GM12878 (cell line): ENCODE measurements around the gene PLEKHA6. TPM values are rescaled to one million over a fixed set of nuclear protein-coding genes. Genes with fewer than 3 reads are reported as not detected.

Experiments used
- ATAC-seq: fragments of 200-7000 bp; cut with Tn5 transposase; 3 replicates; pipeline ENCODE4 v1.9.1; 2020; ENCODE audit warnings: mild to moderate bottlenecking, moderate library complexity
- BruUV-seq: library from RNA; stranded (reverse); fragments of 400-500 nt; replicated peaks from 2 replicates; lab custom pipeline; 2021; lab: Mats Ljungman, UMichigan
- CTCF ChIA-PET: fragments of 300-600 bp; sonication (Branson Sonifier 250); formaldehyde crosslinking; extraction: SDS; loops from one replicate; lab custom pipeline; 2021; ENCODE audit warnings: inconsistent platforms; lab: Yijun Ruan, JAX
- POLR2A ChIA-PET: fragments of 350-600 bp; formaldehyde crosslinking; extraction: SDS; loops from one replicate; lab custom pipeline; 2021; ENCODE audit warnings: inconsistent platforms; lab: Charles Lee
- RAD21 ChIA-PET: fragments of 300-600 bp; sonication (Branson Sonifier 250); formaldehyde crosslinking; loops from one replicate; lab custom pipeline; 2023; ENCODE audit warnings: antibody characterized with exemption; ENCODE audit not compliant: unreplicated experiment; lab: Charles Lee
- SMC1A ChIA-PET: fragments of 300-600 bp; sonication (Branson Sonifier 250); formaldehyde crosslinking; loops from one replicate; lab custom pipeline; 2023; ENCODE audit not compliant: unreplicated experiment, uncharacterized antibody; lab: Charles Lee
- DNase-seq: peaks from one replicate; pipeline ENCODE4 v3.0.0-alpha.2; 2011; ENCODE audit warnings: low read depth, low spot score
- FAIRE-seq: peaks from 3 replicates; lab custom pipeline; 2011; peaks lifted over from hg19 to GRCh38; lab: Jason Lieb, UNC
- H2AFZ ChIP-seq: 2 replicates; pipeline ENCODE4 v1.6.0; 2011; ENCODE audit warnings: low read depth, low read length, control low read depth; ENCODE audit not compliant: control insufficient read depth
- H3K27ac ChIP-seq: 2 replicates; pipeline ENCODE4 v1.5.1; 2011; ENCODE audit warnings: control low read depth; ENCODE audit not compliant: control insufficient read depth, insufficient read depth
- H3K27me3 ChIP-seq, 2 experiments: replicated peaks in 1 of 2; 2 replicates each; pipeline versions ENCODE4 v1.6.0 to v1.6.1; 2011; ENCODE audit warnings: low read length in 1 of 2; ENCODE audit not compliant: control insufficient read depth in 2 of 2, insufficient read depth in 2 of 2
- H3K36me3 ChIP-seq, 2 experiments: 2 replicates each; pipeline ENCODE4 v1.5.1; 2011; ENCODE audit warnings: low read length in 1 of 2; ENCODE audit not compliant: control insufficient read depth in 2 of 2, insufficient read depth in 2 of 2
- H3K4me1 ChIP-seq: 2 replicates; pipeline ENCODE4 v1.6.1; 2011; ENCODE audit warnings: mild to moderate bottlenecking, low read length, moderate library complexity, mixed read lengths; ENCODE audit not compliant: control insufficient read depth, insufficient read depth
- H3K4me2 ChIP-seq: 2 replicates; pipeline ENCODE4 v1.6.0; 2011; ENCODE audit warnings: control low read depth; ENCODE audit not compliant: control insufficient read depth, insufficient read depth
- H3K4me3 ChIP-seq: fragments of 200-600 bp; sonication (generic); 2 replicates; pipeline ENCODE4 v1.5.1; 2016
- H3K79me2 ChIP-seq: 2 replicates; pipeline ENCODE4 v1.6.0; 2011; ENCODE audit warnings: low read length; ENCODE audit not compliant: control insufficient read depth, insufficient read depth
- H3K9ac ChIP-seq: 2 replicates; pipeline ENCODE4 v1.8.0; 2011; ENCODE audit warnings: low read length, control low read depth, mixed read lengths; ENCODE audit not compliant: control insufficient read depth, insufficient read depth
- H3K9me3 ChIP-seq: replicated peaks from 3 replicates; pipeline ENCODE4 v1.5.1; 2011; ENCODE audit warnings: mild to moderate bottlenecking, low read length; ENCODE audit not compliant: control insufficient read depth, insufficient read depth
- H4K20me1 ChIP-seq: 2 replicates; pipeline ENCODE4 v1.6.0; 2011; ENCODE audit not compliant: control insufficient read depth, insufficient read depth
- BCL3 ChIP-seq: IDR thresholded peaks from 2 replicates; pipeline ENCODE4 v1.6.1; 2011; ENCODE audit warnings: borderline replicate concordance, low read depth, mild to moderate bottlenecking, moderate library complexity, low read length; ENCODE audit not compliant: insufficient read depth, poor library complexity, severe bottlenecking
- FOXK2 ChIP-seq: fragments of 450-650 bp; IDR thresholded peaks from 2 replicates; pipeline ENCODE4 v1.6.1; 2017; ENCODE audit warnings: mild to moderate bottlenecking, moderate library complexity
- HCFC1 ChIP-seq: fragments of 150-350 bp; IDR thresholded peaks from 2 replicates; pipeline ENCODE4 v1.6.1; 2014; ENCODE audit warnings: low read length
- HDAC6 ChIP-seq: fragments of 200-600 bp; sonication (generic); IDR thresholded peaks from one replicate; pipeline ENCODE4 v1.8.0; 2017; ENCODE audit warnings: antibody characterized with exemption; ENCODE audit not compliant: unreplicated experiment
- MEF2B ChIP-seq: fragments of 450-650 bp; IDR thresholded peaks from 2 replicates; pipeline ENCODE4 v1.6.1; 2018; ENCODE audit warnings: mild to moderate bottlenecking, moderate library complexity; ENCODE audit not compliant: partially characterized antibody, poor library complexity, severe bottlenecking
- RUNX3 ChIP-seq: IDR thresholded peaks from 2 replicates; pipeline ENCODE4 v1.6.1; 2012; ENCODE audit warnings: low read length, inconsistent platforms
- SPI1 ChIP-seq: IDR thresholded peaks from 2 replicates; pipeline ENCODE4 v1.6.1; 2011; ENCODE audit warnings: low read depth, mild to moderate bottlenecking, low read length, moderate library complexity, borderline replicate concordance; ENCODE audit not compliant: insufficient read depth
- STAT3 ChIP-seq: IDR thresholded peaks from 2 replicates; pipeline ENCODE4 v1.6.1; 2011; ENCODE audit warnings: low read depth, low read length, improper control_type of control experiment
- WGBS: methylation state at CpG from one replicate; pipeline ENCODE4 v1.1.6; 2016; ENCODE audit warnings: low lambda C conversion rate; ENCODE audit not compliant: insufficient replicate concordance, insufficient coverage; ENCODE audit errors: missing lambda C conversion rate; 5-methylcytosine and 5-hydroxymethylcytosine counted together
- in situ Hi-C: fragments of 300-500 bp; cut with MboI; formaldehyde crosslinking; loops from 9 replicates; pipeline ENCODE4 v1.14.3; 2018; ENCODE audit warnings: mixed read lengths
- intact Hi-C: fragments of 100-400 bp; cut with micrococcal nuclease; formaldehyde crosslinking; loops from one replicate; pipeline ENCODE4 v1.14.2; 2022; ENCODE audit not compliant: unreplicated experiment
- polyA plus RNA-seq, 11 experiments: library from polyadenylated mRNA; depleted of rRNA in 4 of 11; unstranded in 6 of 11; stranded (reverse) in 5 of 11; fragments of >200 nt; fragmentation: Nextera tagmentation in 4 of 11; fragmentation: Illumina TruSeq in 1 of 11; extraction: Ambion mirVana in 4 of 11; extraction: Trizol in 1 of 11; gene quantifications; 1 replicate in 1 of 11; 2 replicates in 10 of 11; pipeline versions ENCODE4 v1.2.1 to v1.2.3, GENCODE V29; 2011 to 2016; ENCODE audit warnings: inconsistent platforms in 2 of 11, missing spikeins in 2 of 11, low read depth in 1 of 11
- total RNA-seq, 4 experiments: library from RNA; depleted of rRNA in 3 of 4; stranded (reverse); fragments of >200 nt in 3 of 4; fragmentation: Illumina TruSeq in 1 of 4; extraction: Trizol in 1 of 4; gene quantifications; 2 replicates each; pipeline versions ENCODE4 v1.2.1 to v1.2.3, GENCODE V29; 2013 to 2021

The PLEKHA6 gene
- total and polyA plus RNA-seq, 10 of the 15 experiments (the other 5 are each of a cell fraction or from before 2014, with no cell fraction given) = 0.04 to 0.81 (median 0.19) TPM; not detected in 4

- no peak overlapping the region for H3K4me2 ChIP-seq
- H4K20me1 ChIP-seq = no peaks in the 10 kb centered on the region
- no peak for ATAC-seq
- no peak overlapping the region for H3K27ac ChIP-seq
- no peak overlapping the region for H3K9ac ChIP-seq
- H3K9me3 ChIP-seq = no peaks in the 10 kb centered on the region
- CTCF ChIA-PET = interaction anchor here (0.6 to 1.2 kb wide), 3 partner anchors 11 to 59 kb away, joined by 3 to 4 read pairs (median 3); no protein-coding TSS in a partner anchor
- no peaks in the 10 kb centered on the region for H3K79me2 ChIP-seq
- no peak for FAIRE-seq
- intact Hi-C loops (no loop called here), in situ Hi-C loops (no loop called here)
- POLR2A ChIA-PET = no interaction called here
- no peak overlapping the region for H3K4me3 ChIP-seq
- no TSS peak for BruUV-seq
- SMC1A ChIA-PET = interaction anchor here (0.7 kb wide), 1 partner anchor 9 kb away, joined by 3 read pairs; no protein-coding TSS in a partner anchor
- RAD21 ChIA-PET = no interaction called here
- TF ChIP-seq STAT3 = no peak
- no peak for TF ChIP-seq FOXK2
- TF ChIP-seq BCL3 = no peak
- no peak for TF ChIP-seq HDAC6
- H3K27me3 ChIP-seq = peaks cover 3 to 6% of the 10 kb centered on the region in 2 experiments
- H3K36me3 ChIP-seq = no peaks in the 10 kb centered on the region
- no peak for DNase-seq
- H2AFZ ChIP-seq = no peak overlapping the region
- H3K4me1 ChIP-seq = no peaks in the 10 kb centered on the region
Observed at GRCh38 chr1:204339541-204339940, 20.2 kb downstream of the PLEKHA6 start.

- TF ChIP-seq SPI1 (no peak), MEF2B (no peak), RUNX3 (no peak), HCFC1 (no peak)
- H3K36me3 ChIP-seq = no peaks in the 10 kb centered on the region
- H3K4me2 ChIP-seq = no peak overlapping the region
- H4K20me1 ChIP-seq = no peaks in the 10 kb centered on the region
- no peak for DNase-seq
- RAD21 ChIA-PET = no interaction called here
- H3K9ac ChIP-seq = no peak overlapping the region
- CTCF ChIA-PET = interaction anchor here (0.6 kb wide), 1 partner anchor 10 kb away, joined by 3 read pairs; no protein-coding TSS in a partner anchor
- BruUV-seq = no TSS peak
- H3K4me3 ChIP-seq = no peak overlapping the region
- ATAC-seq = no peak
- 40% methylated on average over 12 of the region's 12 CpGs for WGBS
- peaks cover 3 to 6% of the 10 kb centered on the region in 2 experiments for H3K27me3 ChIP-seq
- no peaks in the 10 kb centered on the region for H3K79me2 ChIP-seq
- SMC1A ChIA-PET = no interaction called here
- no peak for FAIRE-seq
- intact Hi-C loops (no loop called here), in situ Hi-C loops (no loop called here)
- H2AFZ ChIP-seq = no peak overlapping the region
- H3K4me1 ChIP-seq = no peaks in the 10 kb centered on the region
- H3K27ac ChIP-seq = no peak overlapping the region
- POLR2A ChIA-PET = no interaction called here
- H3K9me3 ChIP-seq = no peaks in the 10 kb centered on the region
Observed at GRCh38 chr1:204338997-204339396, 20.7 kb downstream of the PLEKHA6 start.
